Karpas-422 (cell line): ENCODE results near the gene KLF3. TPM values are rescaled to one million over a fixed set of nuclear protein-coding genes. Genes with fewer than 3 reads are reported as not detected.

Experiments used
- DNase-seq: peaks from one replicate; pipeline ENCODE4 v3.0.0-alpha.2; 2015
- H2AFZ ChIP-seq: fragments of 200-600 bp; sonication (generic); 2 replicates; pipeline ENCODE4 v1.6.1; 2014; ENCODE audit warnings: antibody characterized with exemption, low read length, mixed read lengths
- H3K27ac ChIP-seq: fragments of 200-600 bp; sonication (generic); 2 replicates; pipeline ENCODE4 v1.5.1; 2014; ENCODE audit warnings: mild to moderate bottlenecking, low read length, moderate library complexity
- H3K27me3 ChIP-seq: fragments of 200-600 bp; sonication (generic); 2 replicates; pipeline ENCODE4 v1.6.1; 2014; ENCODE audit warnings: low read length, mixed read lengths
- H3K36me3 ChIP-seq: fragments of 200-600 bp; sonication (generic); 2 replicates; pipeline ENCODE4 v1.6.1; 2014; ENCODE audit warnings: low read length, mixed read lengths; ENCODE audit not compliant: insufficient read depth
- H3K4me1 ChIP-seq: fragments of 200-600 bp; sonication (generic); 2 replicates; pipeline ENCODE4 v1.6.1; 2014; ENCODE audit warnings: mild to moderate bottlenecking, low read length, mixed read lengths
- H3K4me2 ChIP-seq: fragments of 200-600 bp; sonication (generic); 2 replicates; pipeline ENCODE4 v1.6.1; 2014; ENCODE audit warnings: low read length, low read depth, mild to moderate bottlenecking; ENCODE audit not compliant: poor library complexity, severe bottlenecking
- H3K4me3 ChIP-seq: fragments of 200-600 bp; sonication (generic); 2 replicates; pipeline ENCODE4 v1.5.1; 2014; ENCODE audit warnings: mild to moderate bottlenecking, antibody characterized with exemption, low read length, mixed read lengths
- H3K79me2 ChIP-seq: fragments of 200-600 bp; sonication (generic); 2 replicates; pipeline ENCODE4 v1.6.1; 2014; ENCODE audit warnings: mild to moderate bottlenecking, low read length, mixed read lengths
- H3K9ac ChIP-seq: fragments of 200-600 bp; sonication (generic); 2 replicates; pipeline ENCODE4 v1.6.0; 2014; ENCODE audit warnings: low read length
- H3K9me2 ChIP-seq: fragments of 200-600 bp; sonication (generic), shearing (Covaris generic); replicated peaks from 2 replicates; pipeline ENCODE4 v1.6.0; 2014; ENCODE audit warnings: mild to moderate bottlenecking, low read length, moderate library complexity; ENCODE audit not compliant: insufficient read depth
- H3K9me3 ChIP-seq: fragments of 300-700, 200-600 bp; sonication (generic); 2 replicates; pipeline ENCODE4 v1.6.1; 2014; ENCODE audit warnings: low read length, mixed read lengths
- H4K20me1 ChIP-seq: fragments of 200-600 bp; sonication (generic); 2 replicates; pipeline ENCODE4 v1.6.1; 2014; ENCODE audit warnings: mild to moderate bottlenecking, antibody characterized with exemption, low read length, low read depth; ENCODE audit not compliant: insufficient read depth
- total RNA-seq: library from RNA; depleted of rRNA; stranded (reverse); fragments of >200 nt; shearing (Covaris generic); gene quantifications from 2 replicates; pipeline ENCODE4 v1.2.3, GENCODE V29; 2014; ENCODE audit warnings: low replicate concordance

Gene KLF3
- total RNA-seq, 1 experiment from 2014 or later: not detected

DNA sequence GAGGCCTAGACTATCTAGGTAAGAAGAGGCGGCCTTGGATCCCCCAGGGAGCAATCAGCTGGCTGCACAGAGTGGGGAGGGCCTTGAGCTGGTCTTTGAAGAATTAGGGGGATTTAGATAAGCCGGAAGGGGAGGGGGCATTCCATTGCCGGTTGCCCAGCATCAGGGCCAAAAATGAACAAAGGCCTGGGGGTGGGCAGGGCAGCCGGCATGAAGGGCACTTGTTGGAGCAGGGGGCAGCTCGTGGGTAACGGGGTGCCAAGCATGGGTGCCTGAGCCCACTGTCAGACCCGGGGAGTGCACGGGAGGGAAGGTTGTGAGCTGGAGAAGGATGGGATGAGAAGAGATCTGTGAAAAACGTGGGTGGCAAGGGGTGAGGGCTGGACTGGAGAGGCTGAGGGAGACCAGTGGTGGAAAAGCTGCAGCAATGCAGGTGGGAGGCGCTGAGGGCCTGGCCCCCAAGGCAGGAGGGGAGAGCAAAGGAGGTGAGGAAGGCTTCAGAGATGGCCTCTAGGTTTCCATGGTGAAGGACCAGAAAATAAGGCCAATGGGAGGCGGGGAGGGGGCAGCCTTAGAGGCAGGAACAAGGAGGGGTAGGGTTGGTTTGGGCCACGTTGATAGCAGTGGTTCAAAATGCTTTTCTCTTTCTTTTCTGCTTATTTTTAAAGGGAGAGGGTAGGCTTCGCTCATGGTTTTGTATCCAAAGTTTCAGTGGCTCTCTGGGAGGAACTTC lies 8.6 kb downstream of the KLF3 start:
- no peaks in the 10 kb centered on the region for H3K4me1 ChIP-seq
- H3K9me2 ChIP-seq: no peaks in the 10 kb centered on the region
- H2AFZ ChIP-seq: no peak overlapping the region
- H3K27me3 ChIP-seq: no peaks in the 10 kb centered on the region
- no peaks in the 10 kb centered on the region for H4K20me1 ChIP-seq
- no peaks in the 10 kb centered on the region for H3K36me3 ChIP-seq
- H3K27ac ChIP-seq: no peak overlapping the region
- no peak overlapping the region for H3K9ac ChIP-seq
- no peak overlapping the region for H3K4me3 ChIP-seq
- no peak overlapping the region for H3K4me2 ChIP-seq
- DNase-seq: no peak
- H3K79me2 ChIP-seq: no peaks in the 10 kb centered on the region
- H3K9me3 ChIP-seq: no peaks in the 10 kb centered on the region

DNA sequence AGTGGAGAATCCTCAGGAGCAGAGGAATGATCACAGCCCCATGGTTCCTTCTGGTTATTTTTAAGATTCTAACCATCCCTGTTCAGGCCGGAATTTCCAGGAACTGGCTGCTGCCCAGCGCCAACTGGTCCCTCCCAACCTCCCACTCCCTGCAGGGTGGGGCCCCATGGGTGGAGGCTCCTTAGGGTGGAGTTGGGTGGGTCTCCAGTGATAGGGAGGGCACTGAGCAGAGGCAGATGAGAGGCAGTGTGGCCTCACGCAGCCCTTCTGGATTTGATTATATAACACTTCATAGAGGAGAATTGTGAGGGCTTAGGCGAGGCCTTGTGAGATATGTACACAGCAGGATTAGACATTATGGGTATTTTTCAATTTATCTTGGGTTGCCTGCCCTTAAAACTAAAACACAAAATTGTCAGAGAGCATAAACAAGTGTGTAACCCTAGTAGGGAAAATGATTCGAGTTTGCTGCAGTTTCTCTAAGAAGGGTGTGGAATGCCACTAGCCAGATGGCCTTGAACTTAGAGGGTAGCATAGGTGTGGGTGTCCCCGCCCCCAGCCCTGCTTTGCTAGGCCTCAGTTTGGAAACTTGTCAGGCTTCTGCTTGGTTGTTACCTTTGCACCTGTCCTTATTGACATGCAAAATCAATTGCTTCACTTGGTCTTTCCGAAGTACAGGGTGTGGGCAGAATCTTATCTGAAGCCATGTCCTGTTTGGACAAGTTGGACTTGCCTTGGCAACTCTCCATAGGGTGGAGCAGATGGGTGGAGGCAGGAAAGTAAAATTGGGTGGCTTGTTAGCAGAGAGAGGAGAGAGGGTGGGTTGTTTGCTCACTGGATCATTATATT lies 9.4 kb downstream of the KLF3 start:
- no peaks in the 10 kb centered on the region for H3K9me3 ChIP-seq
- no peak overlapping the region for H3K4me2 ChIP-seq
- no peaks in the 10 kb centered on the region for H3K9me2 ChIP-seq
- H3K4me3 ChIP-seq: no peak overlapping the region
- no peak overlapping the region for H3K9ac ChIP-seq
- H3K36me3 ChIP-seq: no peaks in the 10 kb centered on the region
- no peaks in the 10 kb centered on the region for H4K20me1 ChIP-seq
- DNase-seq: no peak
- H3K79me2 ChIP-seq: no peaks in the 10 kb centered on the region
- H2AFZ ChIP-seq: no peak overlapping the region
- H3K4me1 ChIP-seq: no peaks in the 10 kb centered on the region
- H3K27ac ChIP-seq: no peak overlapping the region
- H3K27me3 ChIP-seq: no peaks in the 10 kb centered on the region

DNA sequence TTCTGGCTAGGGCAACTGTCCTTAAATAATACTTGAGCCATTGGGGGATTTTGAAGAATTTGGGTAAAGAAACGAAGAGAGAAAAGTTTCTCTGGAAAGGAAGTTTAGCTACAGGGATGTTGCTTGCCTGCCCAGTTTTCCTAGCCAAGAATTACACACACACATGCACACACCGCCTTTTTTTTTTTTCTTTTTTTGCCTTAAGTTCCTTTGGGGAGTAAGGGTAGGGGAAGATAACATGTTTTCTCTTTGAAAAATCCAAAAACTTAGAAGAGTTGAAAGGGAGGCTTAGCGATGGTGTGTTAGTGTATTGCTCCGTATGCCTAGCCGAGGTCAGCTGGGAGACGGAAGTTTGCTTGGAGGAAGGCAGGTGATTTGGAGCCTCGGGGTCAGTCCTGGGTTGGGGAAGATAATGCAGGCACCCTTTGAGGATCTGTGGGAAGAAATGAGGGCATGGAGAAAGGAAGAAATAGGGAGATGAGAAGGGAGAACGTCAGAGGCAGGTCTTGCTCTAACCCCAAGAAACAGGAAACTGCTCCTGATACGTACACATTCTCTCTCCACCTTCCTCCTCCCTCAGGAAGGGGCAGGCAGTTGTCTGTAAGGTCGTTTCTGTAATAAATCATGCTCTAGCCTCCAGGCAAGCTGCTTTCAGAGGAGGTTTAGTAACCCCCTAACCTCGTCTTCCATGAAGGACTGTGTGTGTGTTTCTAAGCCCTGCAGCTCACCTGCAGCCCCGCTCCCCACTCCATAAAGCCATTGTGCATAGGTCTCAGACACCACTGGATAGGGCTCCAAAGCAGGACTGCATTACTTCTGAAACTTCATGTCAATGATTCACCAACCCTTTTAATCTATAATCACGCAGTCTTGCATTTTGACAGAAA lies 10.5 kb downstream of the KLF3 start:
- Histone ChIP-seq H3K9ac (no peak overlapping the region), H3K36me3 (no peaks in the 10 kb centered on the region), H2AFZ (no peak overlapping the region), H3K4me3 (no peak overlapping the region), H3K4me1 (no peaks in the 10 kb centered on the region), H3K27me3 (no peaks in the 10 kb centered on the region), H3K9me2 (no peaks in the 10 kb centered on the region), H3K4me2 (no peak overlapping the region), H4K20me1 (no peaks in the 10 kb centered on the region), H3K9me3 (no peaks in the 10 kb centered on the region), H3K27ac (no peak overlapping the region), H3K79me2 (no peaks in the 10 kb centered on the region)
- DNase-seq: peak; percentile 34

DNA sequence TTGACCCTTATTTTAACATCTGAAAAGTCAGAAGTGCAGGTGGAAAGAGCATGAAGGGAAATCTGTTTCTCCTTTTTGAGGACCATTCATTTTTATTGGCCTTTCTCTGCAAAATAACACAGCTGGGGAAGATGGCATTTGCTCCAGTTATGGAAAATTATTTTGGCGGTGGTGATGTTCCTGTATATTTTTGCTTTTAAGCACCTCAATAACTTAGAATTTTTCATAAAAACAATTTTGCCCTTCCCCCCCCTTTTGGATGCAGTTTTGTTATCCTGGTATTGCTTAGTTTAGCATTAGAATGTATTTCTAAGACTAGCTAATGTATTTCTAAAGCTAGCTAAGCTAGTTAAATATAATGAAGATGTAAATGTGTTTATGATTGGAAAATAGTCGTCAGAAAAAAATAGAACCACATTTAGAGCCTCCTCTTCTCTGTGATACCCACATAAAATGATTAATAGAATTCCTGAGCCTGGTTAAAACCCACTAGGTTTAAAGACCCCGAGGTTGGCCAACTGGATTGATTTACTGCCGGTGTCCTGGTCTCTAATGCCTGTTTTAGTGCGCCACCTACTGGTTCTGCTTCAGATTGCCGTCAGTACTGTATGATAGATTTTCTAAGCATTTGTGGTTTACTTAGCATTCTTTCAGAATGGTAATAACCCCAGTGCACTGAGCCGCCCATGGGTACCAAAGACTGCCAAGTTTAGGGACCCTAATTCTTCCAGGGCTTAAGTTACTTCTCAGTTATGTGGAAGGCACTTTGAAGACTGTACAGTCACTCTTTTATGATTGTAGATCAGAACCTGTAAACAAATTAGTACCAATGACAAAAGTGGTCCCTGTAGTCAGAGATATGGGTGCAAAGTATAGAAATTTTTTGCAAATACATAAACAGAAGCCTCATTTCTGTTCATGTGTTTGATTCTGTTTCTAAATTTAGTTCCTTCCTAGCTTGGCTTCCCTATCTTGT lies 11.4 kb downstream of the KLF3 start:
- no peaks in the 10 kb centered on the region for H3K27me3 ChIP-seq
- no peak overlapping the region for H3K4me2 ChIP-seq
- H4K20me1 ChIP-seq: no peaks in the 10 kb centered on the region
- no peaks in the 10 kb centered on the region for H3K4me1 ChIP-seq
- H3K4me3 ChIP-seq: no peak overlapping the region
- no peaks in the 10 kb centered on the region for H3K9me2 ChIP-seq
- no peak overlapping the region for H3K9ac ChIP-seq
- H2AFZ ChIP-seq: no peak overlapping the region
- H3K9me3 ChIP-seq: no peaks in the 10 kb centered on the region
- no peaks in the 10 kb centered on the region for H3K36me3 ChIP-seq
- no peaks in the 10 kb centered on the region for H3K79me2 ChIP-seq
- no peak overlapping the region for H3K27ac ChIP-seq
- DNase-seq: peak; percentile 92

DNA sequence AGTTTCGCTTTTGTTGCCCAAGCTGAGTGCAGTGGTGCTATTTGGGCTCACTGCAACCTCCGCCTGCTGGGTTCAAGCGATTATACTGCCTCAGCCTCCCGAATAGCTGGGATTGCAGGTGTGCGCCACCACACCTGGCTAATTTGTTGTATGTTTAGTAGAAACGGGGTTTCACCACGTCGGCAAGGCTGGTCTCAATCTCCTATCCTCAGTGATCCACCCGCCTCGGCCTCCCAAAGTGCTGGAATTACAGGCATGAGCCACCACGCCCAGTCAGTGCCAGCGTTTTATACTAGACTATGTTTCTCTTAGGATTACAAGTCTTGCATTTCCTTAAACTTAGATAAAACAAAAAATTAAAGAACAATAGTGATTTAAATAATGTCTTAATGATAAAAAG lies 13.0 kb downstream of the KLF3 start:
- Histone ChIP-seq H3K9me2 (no peaks in the 10 kb centered on the region), H2AFZ (no peak overlapping the region), H3K9me3 (no peaks in the 10 kb centered on the region), H3K4me1 (no peaks in the 10 kb centered on the region), H3K27me3 (no peaks in the 10 kb centered on the region), H3K79me2 (no peaks in the 10 kb centered on the region), H3K27ac (no peak overlapping the region), H3K4me3 (no peak overlapping the region), H3K4me2 (no peak overlapping the region), H4K20me1 (no peaks in the 10 kb centered on the region), H3K9ac (no peak overlapping the region), H3K36me3 (no peaks in the 10 kb centered on the region)
- DNase-seq: no peak

DNA sequence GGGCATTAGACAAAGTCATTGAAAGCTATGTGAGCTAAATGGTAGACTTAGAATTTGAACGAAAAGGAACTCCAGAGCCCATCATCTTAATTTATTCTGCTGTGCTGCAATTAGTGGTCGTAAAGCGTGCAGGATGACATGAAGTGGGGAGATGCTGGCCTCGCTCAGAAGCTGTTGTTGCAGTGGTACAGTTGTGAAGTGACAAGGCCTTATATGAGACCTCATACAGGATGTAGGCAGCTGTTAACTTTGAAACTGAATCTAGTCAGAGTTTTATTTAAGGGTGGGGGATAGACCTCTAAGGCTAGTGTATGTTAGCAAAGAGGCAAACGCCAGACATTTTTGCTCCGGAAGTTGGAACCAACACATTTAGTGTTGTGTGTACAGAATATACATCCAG lies 13.4 kb downstream of the KLF3 start:
- H3K4me2 ChIP-seq: no peak overlapping the region
- H3K4me1 ChIP-seq: no peaks in the 10 kb centered on the region
- no peaks in the 10 kb centered on the region for H3K9me2 ChIP-seq
- H3K27me3 ChIP-seq: no peaks in the 10 kb centered on the region
- no peak for DNase-seq
- no peaks in the 10 kb centered on the region for H3K9me3 ChIP-seq
- no peak overlapping the region for H3K4me3 ChIP-seq
- H3K9ac ChIP-seq: no peak overlapping the region
- H4K20me1 ChIP-seq: no peaks in the 10 kb centered on the region
- no peak overlapping the region for H2AFZ ChIP-seq
- H3K27ac ChIP-seq: no peak overlapping the region
- no peaks in the 10 kb centered on the region for H3K79me2 ChIP-seq
- H3K36me3 ChIP-seq: no peaks in the 10 kb centered on the region

DNA sequence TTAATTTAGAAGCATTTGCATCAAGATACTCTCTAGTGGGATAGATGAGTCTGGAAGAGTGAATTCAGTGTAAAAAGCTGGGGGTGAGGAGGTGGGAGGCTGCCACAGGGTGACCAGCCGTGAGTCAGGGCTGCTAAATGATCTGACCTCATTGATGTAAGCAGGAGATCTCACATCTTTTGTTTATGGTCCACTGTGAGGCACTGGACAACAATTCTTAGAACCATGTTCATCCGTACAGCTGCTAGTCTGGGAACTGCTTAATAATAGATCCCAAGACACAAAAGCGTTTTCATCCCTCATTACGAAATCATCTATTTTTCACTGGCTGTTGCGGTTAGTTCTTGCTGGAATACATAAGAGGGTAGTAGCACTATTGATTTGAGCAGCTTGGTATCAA lies 14.1 kb downstream of the KLF3 start:
- Histone ChIP-seq H3K4me2 (no peak overlapping the region), H3K79me2 (no peaks in the 10 kb centered on the region), H3K9ac (no peak overlapping the region), H3K9me3 (no peaks in the 10 kb centered on the region), H3K4me3 (no peak overlapping the region), H2AFZ (no peak overlapping the region), H3K27ac (no peak overlapping the region), H3K9me2 (no peaks in the 10 kb centered on the region), H3K4me1 (no peaks in the 10 kb centered on the region), H4K20me1 (no peaks in the 10 kb centered on the region), H3K36me3 (no peaks in the 10 kb centered on the region), H3K27me3 (no peaks in the 10 kb centered on the region)
- no peak for DNase-seq
